Colonic mucosa (tissue), 4 donors: ENCODE results near the gene XCR1. TPM values are rescaled to one million over a fixed set of nuclear protein-coding genes. Genes with fewer than 3 reads are reported as not detected.

Experiments used
- DNase-seq: peaks from one replicate; pipeline ENCODE4 v3.0.0-alpha.2; 2020
- H3K27ac ChIP-seq: fragments of 200-600 bp; one replicate; pipeline ENCODE4 v1.8.0; 2021
- H3K27me3 ChIP-seq: fragments of 200-600 bp; one replicate; pipeline ENCODE4 v1.8.0; 2021
- H3K36me3 ChIP-seq: fragments of 200-600 bp; one replicate; pipeline ENCODE4 v1.8.0; 2021
- H3K4me1 ChIP-seq: fragments of 200-600 bp; one replicate; pipeline ENCODE4 v1.8.0; 2021; ENCODE audit warnings: mild to moderate bottlenecking
- H3K4me3 ChIP-seq: fragments of 200-600 bp; one replicate; pipeline ENCODE4 v1.8.0; 2021
- H3K9ac ChIP-seq, 2 donors: one replicate each; pipeline ENCODE4 v1.7.0; 2013; ENCODE audit warnings: control low read depth in 2 of 2, low read depth in 2 of 2, low read length in 2 of 2
- H3K9me3 ChIP-seq: fragments of 200-600 bp; one replicate; pipeline ENCODE4 v1.8.0; 2021
- CTCF ChIP-seq: fragments of 200-600 bp; IDR thresholded peaks from one replicate; pipeline ENCODE4 v1.8.0; 2022; ENCODE audit warnings: antibody characterized with exemption, mild to moderate bottlenecking
- intact Hi-C: fragments of 100-400 bp; cut with DNase I; formaldehyde crosslinking; loops from one replicate; pipeline ENCODE4 v1.14.1; 2022
- total RNA-seq, 2 donors: library from RNA; stranded (reverse); fragmentation: NEBNext Ultra II Directional in 1 of 2; extraction: Animal tissue kit (Norgen Biotek cat#: 25700) in 1 of 2; gene quantifications; one replicate each; pipeline ENCODE4 v1.2.1, GENCODE V29; 2021
- donor health status: healthy.
- donor health status: DM: no; HTN: no; CAD: no.
- donor health status: DM: no; HTN: no; CAD: no.

Gene XCR1
- total RNA-seq, 2 donors from 2014 or later, result 0.05 to 0.17 TPM

GRCh38 chr3:45988804-45989203, 38.5 kb downstream of the XCR1 start:
- H3K9ac ChIP-seq, result no peak overlapping the region
- intact Hi-C loops, result no loop called here
- H3K9me3 ChIP-seq, result no peaks in the 10 kb centered on the region
- no peak overlapping the region for H3K4me3 ChIP-seq
- H3K27me3 ChIP-seq, result no peaks in the 10 kb centered on the region
- TF ChIP-seq CTCF, result no peak
- DNase-seq, result no peak
- H3K27ac ChIP-seq, result no peak overlapping the region
- H3K4me1 ChIP-seq, result peaks cover 19% of the 10 kb centered on the region
- H3K36me3 ChIP-seq, result peaks cover 5% of the 10 kb centered on the region

- peaks cover 10% of the 10 kb centered on the region for H3K36me3 ChIP-seq
- no peak overlapping the region for H3K9ac ChIP-seq
- peaks cover 19% of the 10 kb centered on the region for H3K4me1 ChIP-seq
Observed at GRCh38 chr3:45988362-45988761, 38.9 kb downstream of the XCR1 start.

GRCh38 chr3:45987368-45988291, 39.7 kb downstream of the XCR1 start:
- intact Hi-C loops, result no loop called here
- Histone ChIP-seq H3K27me3 (no peaks in the 10 kb centered on the region), H3K4me3 (no peak overlapping the region), H3K4me1 (peaks cover 19% of the 10 kb centered on the region), H3K9me3 (no peaks in the 10 kb centered on the region), H3K27ac (peak overlapping the region; percentile 81), H3K9ac (no peak overlapping the region), H3K36me3 (peaks cover 15% of the 10 kb centered on the region)
- DNase-seq, result no peak
- TF ChIP-seq CTCF, result no peak

More at GRCh38 chr3:45988362-45988761, 38.9 kb downstream of the XCR1 start:
- no peak for TF ChIP-seq CTCF
- H3K9me3 ChIP-seq, result no peaks in the 10 kb centered on the region
- DNase-seq, result no peak
- H3K4me3 ChIP-seq, result no peak overlapping the region
- intact Hi-C loops, result no loop called here
- peak overlapping the region; percentile 81 for H3K27ac ChIP-seq
- H3K27me3 ChIP-seq, result no peaks in the 10 kb centered on the region

GRCh38 chr3:45986303-45986982, 40.8 kb downstream of the XCR1 start:
- TF ChIP-seq CTCF, result no peak
- Histone ChIP-seq H3K4me3 (no peak overlapping the region), H3K4me1 (peaks cover 19% of the 10 kb centered on the region), H3K27ac (peak overlapping the region; percentile 81), H3K36me3 (peaks cover 15% of the 10 kb centered on the region), H3K9ac (peak overlapping the region in 1 of 2 donors; percentile 59), H3K27me3 (no peaks in the 10 kb centered on the region), H3K9me3 (no peaks in the 10 kb centered on the region)
- DNase-seq, result peak; percentile 67
- intact Hi-C loops, result no loop called here

GRCh38 chr3:45985532-45986302, 41.6 kb downstream of the XCR1 start:
- Histone ChIP-seq H3K4me1 (peaks cover 19% of the 10 kb centered on the region), H3K36me3 (peaks cover 15% of the 10 kb centered on the region), H3K9me3 (no peaks in the 10 kb centered on the region), H3K9ac (peak overlapping the region in 1 of 2 donors; percentile 59), H3K27me3 (no peaks in the 10 kb centered on the region), H3K27ac (peak overlapping the region; percentile 81), H3K4me3 (no peak overlapping the region)
- no peak for TF ChIP-seq CTCF
- no peak for DNase-seq
- intact Hi-C loops, result no loop called here
